Colonic mucosa (tissue), 4 donors: ENCODE measurements around the gene SAP30BP. TPM values are rescaled to one million over a fixed set of nuclear protein-coding genes. Genes with fewer than 3 reads are reported as not detected.

ENCODE experiments used
- DNase-seq: peaks from one replicate; pipeline ENCODE4 v3.0.0-alpha.2; 2020
- H3K27ac ChIP-seq: fragments of 200-600 bp; one replicate; pipeline ENCODE4 v1.8.0; 2021
- H3K27me3 ChIP-seq: fragments of 200-600 bp; one replicate; pipeline ENCODE4 v1.8.0; 2021
- H3K36me3 ChIP-seq: fragments of 200-600 bp; one replicate; pipeline ENCODE4 v1.8.0; 2021
- H3K4me1 ChIP-seq: fragments of 200-600 bp; one replicate; pipeline ENCODE4 v1.8.0; 2021; ENCODE audit warnings: mild to moderate bottlenecking
- H3K4me3 ChIP-seq: fragments of 200-600 bp; one replicate; pipeline ENCODE4 v1.8.0; 2021
- H3K9ac ChIP-seq, 2 donors: one replicate each; pipeline ENCODE4 v1.7.0; 2013; ENCODE audit warnings: control low read depth in 2 of 2, low read depth in 2 of 2, low read length in 2 of 2
- H3K9me3 ChIP-seq: fragments of 200-600 bp; one replicate; pipeline ENCODE4 v1.8.0; 2021
- CTCF ChIP-seq: fragments of 200-600 bp; IDR thresholded peaks from one replicate; pipeline ENCODE4 v1.8.0; 2022; ENCODE audit warnings: antibody characterized with exemption, mild to moderate bottlenecking
- intact Hi-C: fragments of 100-400 bp; cut with DNase I; formaldehyde crosslinking; loops from one replicate; pipeline ENCODE4 v1.14.1; 2022
- total RNA-seq, 2 donors: library from RNA; stranded (reverse); fragmentation: NEBNext Ultra II Directional in 1 of 2; extraction: Animal tissue kit (Norgen Biotek cat#: 25700) in 1 of 2; gene quantifications; one replicate each; pipeline ENCODE4 v1.2.1, GENCODE V29; 2021
- donor health status: healthy.
- donor health status: DM: no; HTN: no; CAD: no.
- donor health status: DM: no; HTN: no; CAD: no.

Gene SAP30BP
- total RNA-seq, 2 donors from 2014 or later = 68.0 to 68.1 TPM

- no peak overlapping the region for H3K9ac ChIP-seq
- intact Hi-C loops = no loop called here
Measured at GRCh38 chr17:75681289-75681688, 14.2 kb downstream of the SAP30BP start.

GRCh38 chr17:75683583-75683982, 16.4 kb downstream of the SAP30BP start:
- intact Hi-C loops = no loop called here
- DNase-seq = no peak

More at GRCh38 chr17:75681289-75681688, 14.2 kb downstream of the SAP30BP start:
- H3K4me1 ChIP-seq = peaks cover 5% of the 10 kb centered on the region
- H3K4me3 ChIP-seq = no peak overlapping the region
- TF ChIP-seq CTCF = no peak
- DNase-seq = no peak
- H3K9me3 ChIP-seq = no peaks in the 10 kb centered on the region
- H3K36me3 ChIP-seq = no peaks in the 10 kb centered on the region
- no peak overlapping the region for H3K27ac ChIP-seq
- H3K27me3 ChIP-seq = no peaks in the 10 kb centered on the region

GRCh38 chr17:75684249-75684648, 17.1 kb downstream of the SAP30BP start:
- peaks cover 6% of the 10 kb centered on the region for H3K4me1 ChIP-seq
- intact Hi-C loops = no loop called here

More at GRCh38 chr17:75683583-75683982, 16.4 kb downstream of the SAP30BP start:
- Histone ChIP-seq H3K27ac (peak overlapping the region; percentile 55), H3K4me3 (no peak overlapping the region), H3K36me3 (no peaks in the 10 kb centered on the region), H3K27me3 (no peaks in the 10 kb centered on the region), H3K9ac (no peak overlapping the region), H3K4me1 (peaks cover 8% of the 10 kb centered on the region), H3K9me3 (no peaks in the 10 kb centered on the region)
- TF ChIP-seq CTCF = no peak

GRCh38 chr17:75684924-75685323, 17.8 kb downstream of the SAP30BP start:
- Histone ChIP-seq H3K27me3 (no peaks in the 10 kb centered on the region), H3K4me1 (peaks cover 3% of the 10 kb centered on the region), H3K9ac (peak overlapping the region in 1 of 2 donors; percentile 35), H3K4me3 (no peak overlapping the region), H3K9me3 (no peaks in the 10 kb centered on the region), H3K36me3 (no peaks in the 10 kb centered on the region), H3K27ac (peak overlapping the region; percentile 55)
- intact Hi-C loops = no loop called here
- DNase-seq = peak; percentile 64
- no peak for TF ChIP-seq CTCF

More at GRCh38 chr17:75684249-75684648, 17.1 kb downstream of the SAP30BP start:
- no peak for TF ChIP-seq CTCF
- no peaks in the 10 kb centered on the region for H3K36me3 ChIP-seq
- H3K9me3 ChIP-seq = no peaks in the 10 kb centered on the region
- no peak for DNase-seq
- H3K27ac ChIP-seq = peak overlapping the region; percentile 55
- H3K4me3 ChIP-seq = no peak overlapping the region
- H3K27me3 ChIP-seq = no peaks in the 10 kb centered on the region
- H3K9ac ChIP-seq = no peak overlapping the region

- peak overlapping the region; percentile 55 for H3K27ac ChIP-seq
- H3K27me3 ChIP-seq = no peaks in the 10 kb centered on the region
- no peak for DNase-seq
- no peak for TF ChIP-seq CTCF
- H3K9ac ChIP-seq = peak overlapping the region in 1 of 2 donors; percentile 35
- intact Hi-C loops = no loop called here
- H3K36me3 ChIP-seq = no peaks in the 10 kb centered on the region
- peaks cover 3% of the 10 kb centered on the region for H3K4me1 ChIP-seq
- no peaks in the 10 kb centered on the region for H3K9me3 ChIP-seq
- H3K4me3 ChIP-seq = no peak overlapping the region
Measured at GRCh38 chr17:75685499-75685898, 18.4 kb downstream of the SAP30BP start.
